Pancreas (tissue), 10 donors: ENCODE results near the gene C1RL. TPM values are rescaled to one million over a fixed set of nuclear protein-coding genes. Genes with fewer than 3 reads are reported as not detected.

ENCODE experiments used
- ATAC-seq, 4 donors: fragments of 200-7000 bp; cut with Tn5 transposase; one replicate each; pipeline versions ENCODE4 v1.8.0 to v1.9.1; 2020; ENCODE audit warnings: mild to moderate bottlenecking in 4 of 4, moderate library complexity in 4 of 4
- DNase-seq, 6 donors: peaks; one replicate each; pipeline ENCODE4 v3.0.0-alpha.2; 2020
- FAIRE-seq: peaks from 2 replicates; lab custom pipeline; 2012; peaks lifted over from hg19 to GRCh38; lab: Jason Lieb, UNC
- H3K27ac ChIP-seq, 4 donors: fragments of 200-600 bp; sonication (generic); 1 replicate in 3 of 4; 2 replicates in 1 of 4; pipeline versions ENCODE4 v1.5.0 to v1.8.0; 2020
- H3K27me3 ChIP-seq, 4 donors: fragments of 200-600 bp; one replicate each; pipeline ENCODE4 v1.8.0; 2021
- H3K36me3 ChIP-seq, 3 donors: fragments of 200-600 bp; sonication (generic) in 1 of 3; one replicate each; pipeline versions ENCODE4 v1.5.0 to v1.8.0; 2020 to 2021
- H3K4me1 ChIP-seq, 3 donors: fragments of 200-600 bp; one replicate each; pipeline ENCODE4 v1.8.0; 2021
- H3K4me3 ChIP-seq, 4 donors: fragments of 200-600 bp; sonication (generic) in 2 of 4; one replicate each; pipeline versions ENCODE4 v1.5.0 to v1.8.0; 2020 to 2021
- H3K9me3 ChIP-seq, 4 donors: fragments of 200-600 bp; one replicate each; pipeline ENCODE4 v1.8.0; 2021
- WGBS, 2 donors: extraction: QIAGEN DNeasy Blood & Tissue Kit; methylation state at CpG; one replicate each; pipeline ENCODE4 v1.1.7; 2013; 5-methylcytosine and 5-hydroxymethylcytosine counted together
- intact Hi-C, 3 donors: fragments of 100-400 bp; cut with DNase I; formaldehyde crosslinking; loops; one replicate each; pipeline versions ENCODE4 v1.11.1 to v1.14.2; 2022
- polyA plus RNA-seq, 2 donors: library from polyadenylated mRNA; stranded (reverse); fragments of 200-250 nt; gene quantifications; one replicate each; pipeline ENCODE4 v1.2.3, GENCODE V29; 2013
- total RNA-seq, 6 donors: library from RNA; stranded (reverse); fragmentation: NEBNext Ultra II Directional in 4 of 6; extraction: Animal tissue kit (Norgen Biotek cat#: 25700) in 4 of 6; gene quantifications; one replicate each; pipeline versions ENCODE4 v1.2.1 to v1.2.4, GENCODE V29; 2021 to 2023
- TF ChIP-seq, protein P1 (sequence below), 4 donors: fragments of 200-600 bp; sonication (generic) in 3 of 4; IDR thresholded peaks; one replicate each; pipeline versions ENCODE4 v1.5.0 to v1.8.0; 2021; ENCODE audit warnings: antibody characterized with exemption in 4 of 4
- donor health status: healthy with polysubstance abuse.
- donor health status: DM: no; HTN: no; CAD: no; lungs with moderate emphysema.
- donor health status: DM: no; HTN: no; CAD: no.
- donor health status: control.
- donor health status: control.
- donor health status: Bipolar disorder and iron deficiency.
- donor health status: DM: yes; HTN: yes; CAD: no.
- donor health status: DM: no; HTN: no; CAD: no.
- donor health status: DM: no; HTN: no; CAD: no.
- donor health status: DM: yes; HTN: yes; CAD: no.

C1RL gene
- total and polyA plus RNA-seq, 8 donors: 36.5 to 60.5 (median 44.7) TPM

- TF ChIP-seq, protein P1, sequence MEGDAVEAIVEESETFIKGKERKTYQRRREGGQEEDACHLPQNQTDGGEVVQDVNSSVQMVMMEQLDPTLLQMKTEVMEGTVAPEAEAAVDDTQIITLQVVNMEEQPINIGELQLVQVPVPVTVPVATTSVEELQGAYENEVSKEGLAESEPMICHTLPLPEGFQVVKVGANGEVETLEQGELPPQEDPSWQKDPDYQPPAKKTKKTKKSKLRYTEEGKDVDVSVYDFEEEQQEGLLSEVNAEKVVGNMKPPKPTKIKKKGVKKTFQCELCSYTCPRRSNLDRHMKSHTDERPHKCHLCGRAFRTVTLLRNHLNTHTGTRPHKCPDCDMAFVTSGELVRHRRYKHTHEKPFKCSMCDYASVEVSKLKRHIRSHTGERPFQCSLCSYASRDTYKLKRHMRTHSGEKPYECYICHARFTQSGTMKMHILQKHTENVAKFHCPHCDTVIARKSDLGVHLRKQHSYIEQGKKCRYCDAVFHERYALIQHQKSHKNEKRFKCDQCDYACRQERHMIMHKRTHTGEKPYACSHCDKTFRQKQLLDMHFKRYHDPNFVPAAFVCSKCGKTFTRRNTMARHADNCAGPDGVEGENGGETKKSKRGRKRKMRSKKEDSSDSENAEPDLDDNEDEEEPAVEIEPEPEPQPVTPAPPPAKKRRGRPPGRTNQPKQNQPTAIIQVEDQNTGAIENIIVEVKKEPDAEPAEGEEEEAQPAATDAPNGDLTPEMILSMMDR (IDR thresholded peaks at IDR 0.05): no peak
- 42 to 43% methylated on average over 5 of the region's 5 CpGs for WGBS, 2 donors
- ATAC-seq (no peak), FAIRE-seq (no peak), DNase-seq (no peak)
- Histone ChIP-seq H3K27me3 (no peaks in the 10 kb centered on the region), H3K4me1 (peaks cover 0 to 7% (median 0%) of the 10 kb centered on the region in 3 donors), H3K4me3 (no peak overlapping the region), H3K9me3 (no peaks in the 10 kb centered on the region), H3K27ac (no peak overlapping the region), H3K36me3 (no peaks in the 10 kb centered on the region)
- intact Hi-C loops: loop anchor here in 1 of 3 donors (10.0 kb wide), 1 partner anchor 169 kb away; the partner anchor contains the start of gene ATN1
Observed at GRCh38 chr12:7093486-7093885, 15.5 kb downstream of the C1RL start.

- 56 to 68% methylated on average over 8 of the region's 8 CpGs for WGBS, 2 donors
- ATAC-seq (peak in 1 of 4 donors; percentile 2), FAIRE-seq (no peak)
Observed at GRCh38 chr12:7092986-7093460, 16.0 kb downstream of the C1RL start.

DNA sequence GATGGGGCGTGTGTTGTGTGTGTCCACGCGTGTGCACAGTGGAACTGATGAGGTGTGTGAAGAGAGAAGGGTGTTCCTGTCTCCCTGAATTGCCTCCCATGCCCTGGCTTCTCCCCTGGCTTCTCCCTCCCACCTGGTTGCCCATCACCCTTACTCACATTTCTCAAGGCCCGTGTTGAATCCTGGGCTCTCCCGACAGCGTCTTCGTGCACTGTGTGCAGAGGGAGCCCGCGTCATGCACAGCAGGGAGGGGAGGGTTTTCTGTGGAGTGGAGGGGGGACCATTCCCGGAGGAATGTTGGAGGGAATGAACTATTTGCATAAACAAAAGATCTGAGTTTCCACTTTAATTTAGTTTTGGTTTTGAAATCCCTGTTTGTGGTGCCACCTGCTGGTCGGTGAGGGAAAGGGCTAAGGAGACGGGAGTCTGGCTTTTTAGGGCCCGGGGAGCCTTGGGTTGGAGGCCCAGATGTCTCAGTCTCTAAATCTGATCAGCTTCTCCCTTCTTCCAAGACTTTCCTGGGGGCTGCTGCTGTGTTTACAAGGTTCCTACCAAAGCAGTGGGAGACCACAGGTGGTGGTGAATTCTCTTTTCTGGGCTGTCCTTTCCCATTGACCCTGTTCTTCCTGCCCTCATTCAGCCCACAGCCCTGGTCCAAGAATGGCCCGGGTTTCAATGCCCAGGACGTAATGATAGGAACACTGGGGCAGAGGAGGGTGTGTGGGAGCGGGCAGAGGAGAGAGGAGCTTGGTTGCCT, 16.6 kb downstream of the C1RL start, which contains the start of gene C1R:
C1R (minus strand) TSS at position 217 of the 757 bp plus-strand sequence; CDS start at position 160, 57 bp downstream.
- Histone ChIP-seq H3K4me1 (peaks cover 0 to 7% (median 0%) of the 10 kb centered on the region in 3 donors), H3K9me3 (no peaks in the 10 kb centered on the region), H3K36me3 (no peaks in the 10 kb centered on the region), H3K27ac (peak within 1 kb of the TSS in 2 of 4 donors; percentile 40 to 50), H3K4me3 (peak within 1 kb of the TSS; percentile 7 to 54 (median 26)), H3K27me3 (no peaks in the 10 kb centered on the region)
- 9 to 14% methylated on average over 16 of the region's 16 CpGs for WGBS, 2 donors
- FAIRE-seq: peak; percentile 83
- peak in 5 of 6 donors; percentile 58 to 84 (median 71) for DNase-seq
- ATAC-seq: peak; percentile 55 to 82 (median 73)
- TF ChIP-seq, protein P1 (IDR thresholded peaks at IDR 0.05): peak; percentile 73 to 89 (median 82)
- intact Hi-C loops: loop anchor here in 1 of 3 donors (10.0 kb wide), 1 partner anchor 168 kb away; the partner anchor contains the start of gene ATN1

More at GRCh38 chr12:7092986-7093460, 16.0 kb downstream of the C1RL start:
- TF ChIP-seq, protein P1 (IDR thresholded peaks at IDR 0.05): no peak
- Histone ChIP-seq H3K27me3 (no peaks in the 10 kb centered on the region), H3K9me3 (no peaks in the 10 kb centered on the region), H3K36me3 (no peaks in the 10 kb centered on the region), H3K4me1 (peaks cover 0 to 7% (median 0%) of the 10 kb centered on the region in 3 donors), H3K27ac (peak overlapping the region in 1 of 4 donors; percentile 29), H3K4me3 (no peak overlapping the region)
- intact Hi-C loops: loop anchor here in 1 of 3 donors (10.0 kb wide), 1 partner anchor 168 kb away; the partner anchor contains the start of gene ATN1
- no peak for DNase-seq

DNA sequence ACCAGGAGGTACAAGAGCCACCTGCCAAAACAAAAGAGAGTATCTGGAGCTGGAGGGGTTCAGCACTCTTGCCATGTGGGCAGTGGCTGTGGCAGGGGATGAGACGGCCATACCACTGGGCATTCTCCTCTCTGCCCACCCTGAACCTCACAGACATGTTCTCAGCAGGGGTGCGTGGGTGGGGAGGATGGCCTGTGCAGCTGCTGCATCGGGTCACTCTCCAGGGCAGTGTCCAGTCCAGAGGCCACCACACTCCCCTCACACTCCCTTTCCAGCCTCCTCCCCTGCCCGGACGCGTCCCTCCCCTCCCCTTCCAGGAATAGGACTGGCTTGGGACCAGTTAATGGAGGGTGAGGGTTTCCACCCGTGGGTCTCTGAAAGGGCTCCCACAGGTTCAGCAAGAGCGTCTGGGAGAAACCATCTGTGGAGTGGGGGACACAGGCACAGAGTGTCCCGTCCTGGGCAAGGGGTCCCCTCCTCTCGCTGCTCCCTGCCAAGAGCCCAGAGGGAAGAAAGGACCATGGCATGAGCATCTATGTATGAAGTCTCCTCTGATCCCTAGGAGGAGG, 17.3 kb downstream of the C1RL start:
- WGBS, 2 donors: 31 to 32% methylated on average over 10 of the region's 10 CpGs
- peak; percentile 6 to 47 (median 28) for ATAC-seq
- peak overlapping the region in 2 of 4 donors; percentile 40 to 50 for H3K27ac ChIP-seq
- no peak for DNase-seq
- peaks cover 0 to 7% (median 0%) of the 10 kb centered on the region in 3 donors for H3K4me1 ChIP-seq
- no peaks in the 10 kb centered on the region for H3K36me3 ChIP-seq
- FAIRE-seq: no peak
- peak overlapping the region in 3 of 4 donors; percentile 7 to 54 (median 37) for H3K4me3 ChIP-seq
- H3K27me3 ChIP-seq: no peaks in the 10 kb centered on the region
- H3K9me3 ChIP-seq: no peaks in the 10 kb centered on the region
- intact Hi-C loops: loop anchor here in 1 of 3 donors (10.0 kb wide), 1 partner anchor 167 kb away; the partner anchor contains the start of gene ATN1
- TF ChIP-seq, protein P1 (IDR thresholded peaks at IDR 0.05): no peak
